AML-193 (cell line): ENCODE measurements around the gene VSTM5.
A peak's percentile ranks its signal among the peaks of the same experiment; 100 is the strongest.
"Not testable (repeated sequence)": the region's sequence is repeated elsewhere in the genome, so short reads cannot be mapped to it uniquely, and the experiment has no call there.

Source experiments
- DNase-seq, 2 experiments: peaks; one replicate each; lab custom pipeline; 2025; lab: John Stamatoyannopoulos, UW

Gene VSTM5, protein sequence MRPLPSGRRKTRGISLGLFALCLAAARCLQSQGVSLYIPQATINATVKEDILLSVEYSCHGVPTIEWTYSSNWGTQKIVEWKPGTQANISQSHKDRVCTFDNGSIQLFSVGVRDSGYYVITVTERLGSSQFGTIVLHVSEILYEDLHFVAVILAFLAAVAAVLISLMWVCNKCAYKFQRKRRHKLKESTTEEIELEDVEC

GRCh38 chr11:93850594-93851018 lies at the start of gene VSTM5:
TSS of gene VSTM5 (minus strand) at chr11:93850618. CDS start at chr11:93850502, 116 bp downstream.
- DNase-seq, result no peak

GRCh38 chr11:93895106-93895862 lies 44.9 kb upstream of the VSTM5 start:
- peak in 1 of 2 experiments; percentile 15 for DNase-seq

DNA sequence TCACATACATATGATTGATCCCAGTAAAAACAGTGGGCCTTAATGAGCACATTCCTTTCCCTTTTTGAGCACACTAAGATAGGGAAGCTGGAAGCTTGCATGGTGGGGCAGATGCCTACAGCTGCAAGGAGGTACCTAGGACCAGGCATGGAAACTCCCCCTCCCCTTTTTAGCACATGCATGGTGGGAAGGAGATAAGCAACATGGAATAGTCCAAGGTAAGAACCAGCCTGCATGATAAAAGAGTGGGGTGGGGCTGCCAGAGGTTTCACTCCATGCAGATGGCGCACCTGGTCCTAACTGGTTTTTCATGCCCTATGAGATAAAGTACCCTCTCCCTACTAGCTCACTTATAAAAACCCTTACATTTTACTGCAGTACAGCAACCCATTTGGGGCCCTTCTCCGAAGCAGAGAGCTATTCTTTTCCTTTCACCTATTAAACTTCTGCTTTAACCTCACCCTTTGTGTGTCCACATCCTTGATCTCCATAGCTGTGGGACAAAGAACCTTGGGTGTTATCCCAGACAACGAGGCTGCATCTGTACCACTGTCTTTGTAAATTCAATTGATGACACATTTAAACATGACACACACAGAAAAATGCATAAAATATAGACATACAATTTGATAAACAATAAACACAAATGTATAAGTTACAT lies 40.1 kb upstream of the VSTM5 start:
- no peak for DNase-seq

- no peak for DNase-seq
These were observed 36.7 kb upstream of the VSTM5 start for GRCh38 chr11:93887111-93887510.

- DNase-seq, result not testable (repeated sequence)
These were observed 28.7 kb upstream of the VSTM5 start for GRCh38 chr11:93879114-93879513.

- DNase-seq, result no peak
These were observed 25.2 kb upstream of the VSTM5 start for GRCh38 chr11:93875637-93876036.

DNA sequence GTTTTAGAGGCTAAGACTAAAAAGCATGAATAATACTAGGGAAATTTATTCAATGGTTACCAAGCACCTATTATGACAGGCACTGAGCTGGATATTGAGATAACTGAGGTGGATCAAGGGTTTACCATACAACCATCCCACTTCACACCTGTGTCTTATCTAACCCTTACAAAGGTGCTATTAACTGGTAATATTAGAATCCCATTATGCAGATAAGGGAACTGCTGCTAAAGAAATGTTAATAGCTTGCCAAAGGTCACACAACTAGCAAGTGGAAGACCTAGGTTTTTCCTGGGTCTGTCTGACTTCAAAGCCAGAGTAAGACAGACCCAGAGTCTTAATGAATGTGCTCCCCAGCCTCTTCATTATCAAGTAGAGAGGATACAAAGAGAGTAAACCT lies 21.1 kb upstream of the VSTM5 start:
- no peak for DNase-seq

DNA sequence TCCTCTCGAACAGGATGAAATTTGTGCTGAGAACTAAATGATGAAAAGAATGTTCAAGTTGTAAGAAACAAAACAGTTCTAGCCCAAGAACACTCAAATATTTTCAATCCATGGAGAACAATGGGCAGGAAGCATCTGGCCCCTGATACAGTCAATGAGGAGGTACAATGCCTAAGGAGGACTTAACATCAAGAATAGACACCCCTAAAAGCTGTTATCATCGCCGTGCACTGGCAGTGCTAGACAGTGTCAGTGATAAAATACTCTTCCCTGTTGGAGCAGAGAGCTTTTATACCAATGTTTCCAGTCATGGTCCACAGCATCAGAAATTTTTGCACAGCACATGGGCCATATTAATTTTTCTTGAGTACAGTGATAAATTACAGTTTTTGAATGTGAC lies 20.2 kb upstream of the VSTM5 start:
- no peak for DNase-seq

- no peak for DNase-seq
These were observed 19.4 kb upstream of the VSTM5 start for GRCh38 chr11:93869830-93870229.

GRCh38 chr11:93868404-93868803 lies 18.0 kb upstream of the VSTM5 start:
- DNase-seq, result not testable (repeated sequence)

- DNase-seq, result no peak
These were observed 11.4 kb upstream of the VSTM5 start for GRCh38 chr11:93861808-93862207.

- DNase-seq, result no peak
These were observed 7.8 kb upstream of the VSTM5 start for GRCh38 chr11:93858121-93858775.

- no peak for DNase-seq
These were observed 7.1 kb upstream of the VSTM5 start for GRCh38 chr11:93857413-93858120.

GRCh38 chr11:93852242-93852641 lies 1.8 kb upstream of the VSTM5 start:
- DNase-seq, result no peak

GRCh38 chr11:93849751-93850593 lies 446 bp downstream of the VSTM5 start:
- no peak for DNase-seq

DNA sequence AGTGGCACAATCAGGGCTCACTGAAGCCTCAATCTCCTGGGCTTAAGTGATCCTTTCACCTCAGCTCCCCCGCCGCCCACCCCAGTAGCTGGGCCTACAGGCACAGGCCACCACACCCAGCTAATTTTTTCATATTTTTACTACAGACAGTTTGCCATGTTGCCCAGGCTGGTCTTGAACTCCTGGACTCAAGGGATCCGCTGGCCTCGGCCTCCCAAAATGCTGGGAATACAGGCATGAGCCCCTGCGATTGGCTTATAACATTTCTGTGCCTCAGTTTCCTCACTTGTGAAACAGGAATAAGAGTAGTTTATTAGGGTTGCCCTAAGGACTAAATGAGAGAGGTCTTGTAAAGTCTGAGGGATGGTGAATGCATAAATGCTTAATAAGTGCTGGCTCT lies 1.2 kb downstream of the VSTM5 start:
- DNase-seq, result no peak

GRCh38 chr11:93846411-93846810 lies 4.0 kb downstream of the VSTM5 start:
- DNase-seq, result no peak

DNA sequence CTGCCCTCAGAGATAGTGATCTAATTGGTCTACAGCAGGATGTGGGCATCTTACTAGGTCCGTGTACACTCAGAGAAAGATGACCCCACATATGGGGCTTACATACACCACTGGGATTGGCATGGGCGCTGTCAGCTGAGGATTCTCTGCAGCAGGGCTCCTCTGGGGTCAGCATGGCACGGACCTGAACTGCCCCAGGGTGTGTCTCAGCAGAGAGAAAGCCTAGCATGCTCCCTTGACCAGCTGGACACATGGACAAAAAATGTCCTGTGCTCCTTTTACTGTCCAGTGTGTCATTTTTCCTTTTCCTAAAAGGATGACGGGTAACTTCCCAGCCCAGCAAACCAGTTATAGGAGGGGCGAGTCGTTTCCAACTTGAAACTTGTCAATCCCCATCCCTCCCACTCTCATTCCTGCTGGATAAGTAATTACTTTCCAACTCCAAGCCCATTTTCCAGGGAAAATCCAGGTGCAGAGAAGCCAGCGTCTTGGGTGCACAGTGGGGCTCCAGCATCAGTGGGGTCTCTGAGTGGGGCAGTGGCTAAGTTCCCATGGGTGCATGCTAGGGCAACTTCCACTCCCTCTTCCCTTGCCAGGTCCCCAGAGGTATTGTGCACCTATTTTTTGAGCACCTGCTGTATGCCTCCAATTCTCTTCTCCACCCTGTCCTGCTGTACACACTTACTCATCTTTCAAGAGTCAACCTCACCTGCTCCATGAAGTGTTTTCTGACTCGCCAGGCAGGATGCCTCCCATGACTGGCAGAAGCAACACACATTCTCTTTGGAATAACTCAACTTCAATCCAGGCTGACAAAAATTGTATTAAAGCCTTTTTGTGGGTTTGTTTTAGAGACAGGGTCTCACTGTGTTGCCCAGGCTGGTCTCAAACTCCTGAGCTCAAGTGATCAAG lies 5.0 kb downstream of the VSTM5 start:
- no peak for DNase-seq

- no peak for DNase-seq
These were observed 5.8 kb downstream of the VSTM5 start for GRCh38 chr11:93844568-93844967.

DNA sequence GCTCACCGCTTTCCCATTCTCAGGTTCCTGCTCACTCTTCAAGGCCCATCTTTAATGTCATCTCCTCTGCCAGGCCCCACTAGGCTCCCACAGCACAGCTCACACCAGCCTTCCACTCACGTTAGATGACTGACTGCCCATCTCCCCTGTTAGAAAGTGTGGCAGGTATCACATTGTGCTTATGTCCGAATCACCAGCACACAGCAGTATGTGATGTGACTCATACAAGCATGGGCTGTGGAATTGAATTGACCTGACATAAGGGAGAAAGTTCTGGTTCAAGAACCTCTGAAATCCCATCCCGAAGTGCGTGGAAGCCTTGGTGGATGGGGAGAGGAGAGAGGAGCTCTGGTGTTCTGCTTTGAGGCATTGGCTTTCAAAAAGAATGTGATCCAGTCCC lies 6.5 kb downstream of the VSTM5 start:
- DNase-seq, result no peak
